ENCODE data around the gene CBARP. TPM values are rescaled to one million over a fixed set of nuclear protein-coding genes. Genes with fewer than 3 reads are reported as not detected.

Gene CBARP
- total RNA-seq, 1 donor from 2014 or later: 2.9 TPM

- Histone ChIP-seq H3K36me3 (ENCODE audit: control insufficient read depth, insufficient read depth, low read length) (peaks cover 24% of the 10 kb centered on the region), H3K4me3 (ENCODE audit: low read depth, low read length) (no peak overlapping the region), H3K27me3 (ENCODE audit: control insufficient read depth, insufficient read depth, low read length) (no peaks in the 10 kb centered on the region)
- TF ChIP-seq, protein P1, sequence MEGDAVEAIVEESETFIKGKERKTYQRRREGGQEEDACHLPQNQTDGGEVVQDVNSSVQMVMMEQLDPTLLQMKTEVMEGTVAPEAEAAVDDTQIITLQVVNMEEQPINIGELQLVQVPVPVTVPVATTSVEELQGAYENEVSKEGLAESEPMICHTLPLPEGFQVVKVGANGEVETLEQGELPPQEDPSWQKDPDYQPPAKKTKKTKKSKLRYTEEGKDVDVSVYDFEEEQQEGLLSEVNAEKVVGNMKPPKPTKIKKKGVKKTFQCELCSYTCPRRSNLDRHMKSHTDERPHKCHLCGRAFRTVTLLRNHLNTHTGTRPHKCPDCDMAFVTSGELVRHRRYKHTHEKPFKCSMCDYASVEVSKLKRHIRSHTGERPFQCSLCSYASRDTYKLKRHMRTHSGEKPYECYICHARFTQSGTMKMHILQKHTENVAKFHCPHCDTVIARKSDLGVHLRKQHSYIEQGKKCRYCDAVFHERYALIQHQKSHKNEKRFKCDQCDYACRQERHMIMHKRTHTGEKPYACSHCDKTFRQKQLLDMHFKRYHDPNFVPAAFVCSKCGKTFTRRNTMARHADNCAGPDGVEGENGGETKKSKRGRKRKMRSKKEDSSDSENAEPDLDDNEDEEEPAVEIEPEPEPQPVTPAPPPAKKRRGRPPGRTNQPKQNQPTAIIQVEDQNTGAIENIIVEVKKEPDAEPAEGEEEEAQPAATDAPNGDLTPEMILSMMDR (IDR thresholded peaks at IDR 0.05; ENCODE audit: insufficient read depth, low read length, severe bottlenecking): no peak
- FAIRE-seq: no peak
- DNase-seq (ENCODE audit: low read depth): no peak
These were observed 15.9 kb downstream of the CBARP start for GRCh38 chr19:1221904-1222255.

- DNase-seq (ENCODE audit: low read depth) (no peak), FAIRE-seq (no peak)
- Histone ChIP-seq H3K36me3 (ENCODE audit: control insufficient read depth, insufficient read depth, low read length) (peaks cover 24% of the 10 kb centered on the region), H3K27me3 (ENCODE audit: control insufficient read depth, insufficient read depth, low read length) (no peaks in the 10 kb centered on the region), H3K4me3 (ENCODE audit: low read depth, low read length) (no peak overlapping the region)
- TF ChIP-seq, protein P1 (IDR thresholded peaks at IDR 0.05; ENCODE audit: insufficient read depth, low read length, severe bottlenecking): peak; percentile 68
These were observed 16.6 kb downstream of the CBARP start for GRCh38 chr19:1220976-1221903.

DNA sequence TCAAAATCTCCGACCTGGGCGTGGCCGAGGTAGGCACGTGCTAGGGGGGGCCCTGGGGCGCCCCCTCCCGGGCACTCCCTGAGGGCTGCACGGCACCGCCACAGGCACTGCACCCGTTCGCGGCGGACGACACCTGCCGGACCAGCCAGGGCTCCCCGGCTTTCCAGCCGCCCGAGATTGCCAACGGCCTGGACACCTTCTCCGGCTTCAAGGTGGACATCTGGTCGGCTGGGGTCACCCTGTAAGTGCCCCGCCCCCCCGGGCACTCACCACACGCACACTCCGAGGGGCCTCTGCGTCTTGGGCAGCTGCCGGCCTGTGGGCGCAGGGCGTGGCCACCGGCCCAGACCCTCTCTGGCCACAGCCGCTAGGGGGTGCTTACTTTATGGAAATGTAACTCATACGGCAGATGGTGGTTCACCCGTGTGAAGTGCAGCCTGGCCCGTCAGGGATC is 17.3 kb downstream of the CBARP start:
- DNase-seq (ENCODE audit: low read depth) (no peak), FAIRE-seq (no peak)
- TF ChIP-seq, protein P1 (IDR thresholded peaks at IDR 0.05; ENCODE audit: insufficient read depth, low read length, severe bottlenecking): no peak
- Histone ChIP-seq H3K27me3 (ENCODE audit: control insufficient read depth, insufficient read depth, low read length) (no peaks in the 10 kb centered on the region), H3K4me3 (ENCODE audit: low read depth, low read length) (no peak overlapping the region), H3K36me3 (ENCODE audit: control insufficient read depth, insufficient read depth, low read length) (peaks cover 21% of the 10 kb centered on the region)

DNA sequence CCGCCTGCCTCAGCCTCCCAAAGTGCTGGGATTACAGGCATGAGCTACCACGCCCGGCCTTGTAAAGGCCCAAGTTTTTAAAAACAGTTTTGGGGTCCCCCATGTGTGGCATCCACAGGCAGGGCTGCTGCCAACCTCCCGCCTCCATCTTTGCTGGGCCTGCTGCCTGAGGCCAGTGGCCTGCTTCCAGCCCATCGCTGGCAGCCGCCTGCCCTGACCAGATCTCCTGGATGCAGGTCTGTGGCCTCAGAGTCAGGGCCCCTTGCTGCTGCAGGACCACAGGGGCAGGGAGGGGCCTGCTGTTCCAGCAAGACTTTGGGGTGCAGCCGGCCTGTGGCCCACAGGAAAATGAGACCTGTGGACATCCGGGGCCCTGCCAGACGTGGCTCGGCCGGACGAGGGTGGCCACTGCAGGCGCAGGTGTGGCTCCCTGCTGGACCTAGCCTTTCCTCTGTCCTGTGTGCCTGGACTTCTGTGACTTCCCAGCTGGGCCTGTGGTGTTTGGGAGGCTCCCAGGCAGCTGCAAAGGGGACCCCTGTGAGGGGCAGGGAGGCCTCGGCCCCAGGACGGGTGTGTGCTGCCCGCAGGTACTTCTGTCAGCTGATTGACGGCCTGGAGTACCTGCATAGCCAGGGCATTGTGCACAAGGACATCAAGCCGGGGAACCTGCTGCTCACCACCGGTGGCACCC is 17.9 kb downstream of the CBARP start:
- TF ChIP-seq, protein P1 (IDR thresholded peaks at IDR 0.05; ENCODE audit: insufficient read depth, low read length, severe bottlenecking): no peak
- FAIRE-seq (no peak), DNase-seq (ENCODE audit: low read depth) (no peak)
- H3K36me3 ChIP-seq (ENCODE audit: control insufficient read depth, insufficient read depth, low read length): peaks cover 21% of the 10 kb centered on the region
- no peak overlapping the region for H3K4me3 ChIP-seq (ENCODE audit: low read depth, low read length)
- H3K27me3 ChIP-seq (ENCODE audit: control insufficient read depth, insufficient read depth, low read length): no peaks in the 10 kb centered on the region

- no peak for FAIRE-seq
- no peak for DNase-seq (ENCODE audit: low read depth)
- no peak overlapping the region for H3K4me3 ChIP-seq (ENCODE audit: low read depth, low read length)
- H3K36me3 ChIP-seq (ENCODE audit: control insufficient read depth, insufficient read depth, low read length): peaks cover 23% of the 10 kb centered on the region
- H3K27me3 ChIP-seq (ENCODE audit: control insufficient read depth, insufficient read depth, low read length): no peaks in the 10 kb centered on the region
- TF ChIP-seq, protein P1 (IDR thresholded peaks at IDR 0.05; ENCODE audit: insufficient read depth, low read length, severe bottlenecking): no peak
These were observed 18.8 kb downstream of the CBARP start for GRCh38 chr19:1218751-1219567.
